ENCODE data around the gene ALDH5A1. TPM values are rescaled to one million over a fixed set of nuclear protein-coding genes. Genes with fewer than 3 reads are reported as not detected.

ALDH5A1 gene
- polyA plus RNA-seq, 3 donors = 27.5 to 32.7 (median 30.6) TPM

DNA sequence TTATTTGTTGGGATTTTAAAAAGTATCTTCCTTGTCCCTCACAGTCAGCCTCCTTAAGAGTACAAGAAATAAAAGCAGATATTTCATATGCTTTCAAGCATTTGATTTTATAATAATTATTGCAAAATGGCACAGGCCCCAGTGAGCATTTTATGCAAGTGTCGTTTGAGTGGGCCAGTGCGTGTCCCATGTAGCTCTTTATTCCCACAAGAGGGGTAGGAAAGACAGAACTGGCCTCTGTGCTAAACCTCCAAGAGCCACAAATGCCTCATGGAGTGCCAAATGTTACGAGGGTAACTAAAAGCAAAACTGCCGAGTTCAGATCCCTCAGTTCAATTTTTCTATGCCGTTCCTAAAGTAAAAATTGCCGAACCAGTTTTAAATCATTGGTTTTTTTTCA lies 18.1 kb upstream of the ALDH5A1 start:
- no peak for DNase-seq (ENCODE audit: extremely low read depth in 1 of 11, low read depth in 9 of 11, low spot score in 4 of 11)

DNA sequence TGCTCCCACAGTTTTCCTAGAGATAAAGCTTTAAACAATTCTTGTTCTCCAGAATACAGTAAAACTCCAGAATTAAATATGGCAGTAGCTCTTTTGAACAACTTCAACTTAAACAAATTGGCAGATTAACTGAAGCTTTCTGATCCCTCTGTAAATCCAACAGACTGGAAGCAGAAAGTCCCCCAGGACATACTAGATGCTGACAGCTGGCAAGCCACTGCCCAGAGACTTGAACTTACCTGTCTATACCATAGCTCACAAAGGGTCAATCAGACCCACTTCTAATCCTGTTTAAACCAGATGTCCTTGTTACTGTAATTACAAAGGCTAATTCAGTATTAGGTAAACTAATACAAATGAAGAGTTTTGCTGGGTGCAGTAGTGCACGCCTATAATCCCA lies 17.7 kb upstream of the ALDH5A1 start:
- no peak for DNase-seq (ENCODE audit: extremely low read depth in 1 of 11, low read depth in 9 of 11, low spot score in 4 of 11)

DNA sequence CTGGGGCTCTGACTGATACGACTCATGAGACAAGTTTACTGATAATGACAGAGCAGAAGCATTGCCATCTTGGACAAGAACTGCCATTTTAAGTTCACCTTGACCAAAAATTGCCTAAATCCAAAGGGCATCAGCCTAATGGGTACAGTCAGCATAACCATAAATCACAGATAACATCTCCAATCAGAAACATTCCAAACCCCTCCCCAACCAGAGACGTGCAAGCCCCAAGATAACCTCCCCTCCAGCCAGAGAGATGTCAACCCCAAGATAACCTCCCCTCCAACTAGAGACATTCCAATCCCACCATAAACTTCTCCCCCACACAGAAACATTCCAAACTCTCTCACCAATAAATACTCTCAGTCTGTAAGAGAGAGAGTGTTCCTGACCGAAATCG lies 15.9 kb upstream of the ALDH5A1 start:
- DNase-seq (ENCODE audit: extremely low read depth in 1 of 11, low read depth in 9 of 11, low spot score in 4 of 11) = no peak

DNA sequence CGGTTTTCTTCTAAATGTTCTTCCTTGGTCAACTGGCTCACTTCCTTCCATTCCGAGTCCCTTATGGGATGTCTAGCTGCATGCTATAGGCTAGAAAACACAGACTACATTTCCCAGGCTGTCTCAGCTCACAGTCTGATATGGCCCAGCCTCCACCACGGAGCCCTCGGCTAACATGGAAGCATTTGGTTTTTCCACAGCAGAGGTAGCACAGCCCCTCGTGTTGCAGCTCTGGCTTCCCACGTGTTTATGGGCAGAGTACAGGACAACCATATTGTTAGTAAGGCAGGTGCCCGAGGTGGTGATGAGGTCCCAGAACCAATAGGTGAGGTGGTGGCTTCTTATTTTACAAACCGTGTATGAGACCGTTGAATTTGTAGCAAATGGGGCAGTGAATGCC lies 14.1 kb upstream of the ALDH5A1 start:
- no peak for DNase-seq (ENCODE audit: extremely low read depth in 1 of 11, low read depth in 9 of 11, low spot score in 4 of 11)

DNA sequence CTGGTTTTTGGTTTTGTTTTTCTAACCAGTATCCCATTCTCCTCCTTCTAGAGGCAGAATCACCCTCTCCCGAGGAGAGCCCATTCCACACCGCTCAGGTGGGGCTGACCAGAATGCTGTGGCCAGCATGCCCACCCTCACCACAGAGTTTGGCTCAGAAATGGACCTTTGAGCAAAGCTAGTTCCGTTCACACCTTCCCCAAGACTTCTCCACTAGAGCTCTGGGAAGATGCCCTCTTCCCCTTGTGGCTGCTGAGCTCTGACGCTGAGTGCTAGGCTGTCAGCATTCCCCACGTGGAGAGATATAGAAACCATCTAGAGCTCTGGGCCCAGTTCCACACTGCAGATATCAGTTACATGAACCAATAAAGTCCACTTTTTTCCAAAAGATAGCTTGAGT lies 13.3 kb upstream of the ALDH5A1 start:
- DNase-seq (ENCODE audit: extremely low read depth in 1 of 11, low read depth in 9 of 11, low spot score in 4 of 11) = no peak

DNA sequence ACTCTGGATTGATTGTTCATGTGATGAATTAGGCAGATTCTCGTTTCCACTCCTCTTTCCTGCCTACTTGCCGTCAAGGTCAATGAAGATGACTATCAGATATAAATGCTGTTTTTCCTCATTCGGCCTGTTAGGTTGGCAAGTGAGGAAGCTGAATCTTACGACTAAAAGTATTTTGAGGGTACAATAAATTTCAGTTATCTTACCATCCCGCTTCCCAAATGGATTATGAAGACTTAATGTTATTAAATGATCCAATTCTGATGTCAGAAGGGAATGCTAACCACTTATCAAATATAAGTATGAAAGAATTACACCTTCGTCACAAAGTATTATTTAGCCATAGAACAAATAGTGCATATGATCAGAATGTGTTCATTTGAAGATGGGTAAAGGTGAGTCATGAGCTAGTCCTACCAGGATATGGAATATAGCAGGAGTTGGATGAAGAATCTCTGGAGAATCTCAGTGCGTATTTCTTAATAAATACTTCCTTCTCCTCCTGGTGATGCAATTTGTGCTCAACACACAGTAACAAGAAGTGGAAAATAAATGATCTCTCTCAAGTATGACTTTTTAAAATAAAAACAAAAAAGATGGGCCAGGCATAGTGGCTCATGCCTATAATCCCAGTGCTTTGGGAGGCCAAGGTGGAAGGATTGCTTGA lies 10.0 kb upstream of the ALDH5A1 start:
- no peak for DNase-seq (ENCODE audit: extremely low read depth in 1 of 11, low read depth in 9 of 11, low spot score in 4 of 11)

DNA sequence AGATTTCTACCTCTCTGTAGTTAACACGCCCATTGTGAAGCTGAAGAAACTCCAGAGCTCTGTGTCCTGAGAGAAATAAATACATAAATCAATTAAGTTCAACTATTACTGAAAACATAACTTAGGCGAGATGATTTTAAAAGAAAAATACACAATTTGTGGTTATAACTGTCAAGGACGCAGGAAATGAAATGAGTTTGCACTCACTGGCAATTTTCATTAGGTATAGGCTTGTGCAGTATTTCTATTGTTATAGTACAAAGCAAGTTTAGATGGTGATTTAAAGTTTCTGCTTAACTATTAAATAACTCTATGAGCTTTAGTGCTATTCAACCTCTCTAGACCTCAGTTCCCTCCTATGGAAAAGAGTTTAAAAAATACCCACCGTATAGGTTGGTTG lies 8.7 kb upstream of the ALDH5A1 start:
- DNase-seq (ENCODE audit: extremely low read depth in 1 of 11, low read depth in 9 of 11, low spot score in 4 of 11) = no peak

DNA sequence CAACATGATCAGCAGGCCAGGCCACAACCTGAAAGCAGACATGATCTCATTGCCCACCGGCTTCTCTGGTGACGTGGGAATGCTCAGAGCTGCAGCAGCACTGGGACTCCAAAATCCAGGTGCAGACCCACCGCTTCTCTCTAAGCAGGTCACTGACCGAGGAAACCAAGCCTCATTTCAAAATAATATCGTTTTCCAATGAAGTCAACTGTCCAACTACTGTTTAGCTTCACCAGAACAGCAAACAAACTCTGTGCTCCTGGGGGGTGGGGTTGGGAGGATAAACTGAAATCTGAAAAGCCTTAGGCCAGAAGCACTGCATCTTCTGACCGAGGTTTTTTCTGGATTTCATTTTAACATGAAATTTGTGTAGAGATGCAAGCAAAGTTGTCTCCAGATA lies 5.3 kb upstream of the ALDH5A1 start, which contains the start of gene GPLD1:
Gene GPLD1 (minus strand): TSS at position 109 of the 400 bp plus-strand sequence. CDS start 67 bp downstream, at position 42.
- no peak for DNase-seq (ENCODE audit: extremely low read depth in 1 of 11, low read depth in 9 of 11, low spot score in 4 of 11)

DNA sequence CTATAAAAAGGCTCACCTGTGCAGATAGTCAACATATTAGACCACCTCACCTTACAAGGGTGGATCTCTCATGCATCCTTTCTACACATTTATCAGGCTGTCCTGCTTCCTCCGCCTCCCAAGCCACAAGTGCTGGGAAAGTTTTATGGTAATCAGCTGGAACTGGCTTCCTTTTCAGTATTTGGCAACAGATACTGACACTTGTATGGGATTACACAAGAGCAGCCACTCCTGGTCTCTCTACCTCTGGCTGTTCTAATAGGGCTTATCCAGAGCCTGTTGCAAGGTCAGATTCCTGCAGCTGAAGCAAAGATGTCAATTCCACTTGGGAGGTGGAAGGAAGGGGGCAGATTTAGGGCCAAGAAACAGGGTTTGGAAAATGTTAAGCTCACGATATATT lies 4.9 kb upstream of the ALDH5A1 start:
- DNase-seq (ENCODE audit: extremely low read depth in 1 of 11, low read depth in 9 of 11, low spot score in 4 of 11) = no peak

DNA sequence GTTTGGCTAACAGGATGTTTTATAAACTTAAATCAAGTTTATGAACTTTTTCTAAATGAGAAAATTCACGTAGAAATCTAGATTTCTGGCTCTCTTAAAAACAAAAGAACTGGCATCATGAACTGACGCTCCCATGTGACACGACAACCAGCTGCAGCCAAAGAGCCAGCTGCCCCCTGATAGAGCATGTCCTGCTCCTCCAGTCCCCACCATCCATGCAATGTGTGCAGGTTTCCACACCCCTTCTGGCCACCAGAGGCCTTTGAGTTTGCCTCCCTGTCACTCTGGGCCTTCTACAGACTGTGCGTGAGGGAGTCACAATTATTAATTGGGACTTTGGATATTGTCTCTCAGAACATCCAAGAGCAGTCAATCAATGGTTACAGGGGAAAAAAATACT lies 3.8 kb upstream of the ALDH5A1 start:
- DNase-seq (ENCODE audit: extremely low read depth in 1 of 11, low read depth in 9 of 11, low spot score in 4 of 11) = no peak

DNA sequence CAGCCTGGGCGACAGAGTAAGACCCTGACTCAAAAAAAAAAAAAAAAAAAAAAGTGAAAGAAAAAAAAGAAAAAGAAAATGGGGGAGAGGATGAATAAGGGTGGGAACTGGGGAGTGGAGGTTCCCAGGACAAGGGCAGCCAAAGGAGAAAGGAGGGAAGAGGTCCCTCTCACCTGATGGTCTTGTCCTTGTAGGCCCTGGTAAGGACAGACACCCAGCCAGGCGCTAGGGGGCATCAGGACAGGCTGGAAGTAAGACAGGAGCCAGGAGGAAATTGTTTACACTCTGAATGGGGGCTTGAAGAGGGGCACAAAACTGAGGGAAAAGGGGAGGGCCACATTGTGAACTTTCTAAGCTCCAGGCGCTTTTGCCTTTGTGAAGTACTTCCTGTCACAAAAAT lies 2.3 kb upstream of the ALDH5A1 start:
- peak in 1 of 11 donors; percentile 7 for DNase-seq (ENCODE audit: extremely low read depth in 1 of 11, low read depth in 9 of 11, low spot score in 4 of 11)

DNA sequence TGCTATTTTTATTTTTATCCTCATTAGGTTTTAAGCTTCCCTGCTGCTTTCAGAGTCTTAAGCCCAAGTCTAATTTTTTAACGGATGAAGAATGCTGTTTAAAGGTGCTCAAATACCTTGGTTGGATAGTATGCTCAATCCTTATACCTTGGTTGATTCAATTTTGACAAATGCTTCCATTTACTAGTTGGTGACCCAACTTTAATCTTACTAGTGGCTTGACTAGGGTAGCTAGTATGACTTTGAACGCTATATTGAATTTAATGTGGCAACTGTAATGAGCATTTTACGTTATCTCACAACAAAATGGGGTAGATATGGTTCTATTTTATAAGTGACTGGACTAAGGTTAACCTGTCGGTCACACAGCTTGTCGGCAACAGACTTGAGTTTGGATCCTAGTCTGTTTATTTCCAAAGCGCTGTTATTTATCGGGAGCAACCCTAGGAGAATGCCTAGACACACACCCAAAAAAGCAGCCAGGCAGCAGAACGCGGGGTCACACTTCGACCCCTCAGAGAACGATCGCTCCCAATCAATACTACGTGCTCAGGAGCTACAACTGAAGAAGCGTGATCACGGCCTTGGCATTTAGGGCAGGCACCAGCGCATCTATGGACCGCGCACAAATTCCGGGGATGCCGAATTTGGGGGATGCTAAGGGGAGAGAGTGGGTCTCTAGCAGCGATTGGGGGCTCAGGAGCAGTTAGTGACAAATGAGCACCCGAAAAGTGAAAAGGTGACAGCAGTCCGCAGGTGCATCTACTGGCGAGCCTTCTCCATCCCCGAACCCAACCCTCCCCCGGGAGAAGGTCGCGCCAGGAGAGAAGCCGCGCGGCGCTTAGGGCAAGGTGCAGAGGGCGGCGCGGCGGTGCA lies 586 bp upstream of the ALDH5A1 start:
- DNase-seq (ENCODE audit: extremely low read depth in 1 of 11, low read depth in 9 of 11, low spot score in 4 of 11) = peak in 1 of 11 donors; percentile 4

DNA sequence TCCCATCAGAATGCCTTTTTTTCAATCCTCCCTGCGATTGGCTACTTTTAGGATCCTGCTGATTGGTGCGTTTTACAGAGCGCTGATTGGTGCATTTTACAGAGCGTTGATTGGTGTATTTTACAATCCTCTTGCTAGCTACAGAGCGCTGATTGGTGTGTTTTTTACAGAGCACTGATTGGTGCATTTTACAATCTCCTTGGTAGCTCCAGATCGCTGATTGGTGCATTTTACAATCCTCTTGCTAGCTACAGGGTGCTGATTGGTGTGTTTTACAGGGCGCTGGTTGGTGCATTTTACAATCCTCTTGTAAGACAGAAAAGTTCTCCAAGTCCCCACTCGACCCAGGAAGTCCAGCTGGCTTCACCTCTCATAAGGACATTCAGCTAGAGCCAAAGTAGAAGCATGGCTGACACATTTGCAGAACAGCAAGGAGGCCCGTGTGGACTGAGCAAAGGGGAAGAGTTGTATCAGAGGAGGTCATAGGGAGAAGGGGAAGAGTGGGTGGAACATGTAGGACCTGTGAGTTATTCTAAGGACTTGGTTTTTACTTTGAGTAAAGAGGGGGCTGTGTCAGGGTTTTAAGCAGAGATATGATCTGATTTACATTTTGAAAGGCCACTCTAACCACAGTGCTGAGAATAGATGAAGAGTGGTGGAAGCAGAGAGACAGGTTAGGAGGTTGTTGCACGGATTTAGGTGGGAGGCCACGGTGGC lies 2.6 kb downstream of the ALDH5A1 start:
- no peak for DNase-seq (ENCODE audit: extremely low read depth in 1 of 11, low read depth in 9 of 11, low spot score in 4 of 11)

DNA sequence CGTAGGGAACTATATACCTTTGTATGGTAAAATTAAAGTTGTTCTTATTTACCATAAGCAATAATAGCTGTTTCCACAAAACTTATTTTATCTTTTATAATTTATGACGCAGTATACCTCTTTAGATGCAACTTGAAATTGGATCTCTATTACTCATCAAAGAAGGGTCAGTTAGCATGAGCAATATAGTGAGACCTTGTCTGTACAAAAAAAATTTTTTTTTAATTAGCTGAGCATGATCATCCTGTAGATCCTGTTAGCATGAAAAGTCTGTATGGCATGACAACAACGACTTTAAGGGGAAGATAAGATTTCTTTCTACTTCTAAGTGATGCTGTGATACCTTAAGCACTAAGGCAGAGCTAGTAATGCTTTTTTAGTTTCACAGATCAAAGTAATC lies 5.9 kb downstream of the ALDH5A1 start:
- no peak for DNase-seq (ENCODE audit: extremely low read depth in 1 of 11, low read depth in 9 of 11, low spot score in 4 of 11)

DNA sequence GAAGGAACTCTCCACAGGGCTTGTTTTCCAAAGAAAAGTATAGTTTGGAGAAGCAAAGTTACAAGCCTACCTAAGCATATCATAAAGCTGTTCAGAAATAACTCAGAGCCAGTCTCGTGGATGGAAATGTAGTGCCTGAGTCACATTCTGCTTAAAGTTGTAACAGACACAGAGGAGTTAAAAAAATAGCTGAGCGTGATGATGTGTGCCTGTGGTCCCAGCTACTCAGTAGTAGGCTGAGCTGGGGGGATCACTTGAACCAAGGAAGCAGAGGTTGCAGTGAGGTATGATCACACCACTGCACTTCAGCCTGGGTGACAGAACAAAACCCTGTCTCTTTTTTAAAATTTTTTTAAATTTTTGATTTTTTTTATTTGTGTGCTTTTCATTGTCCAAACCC lies 6.6 kb downstream of the ALDH5A1 start:
- no peak for DNase-seq (ENCODE audit: extremely low read depth in 1 of 11, low read depth in 9 of 11, low spot score in 4 of 11)

DNA sequence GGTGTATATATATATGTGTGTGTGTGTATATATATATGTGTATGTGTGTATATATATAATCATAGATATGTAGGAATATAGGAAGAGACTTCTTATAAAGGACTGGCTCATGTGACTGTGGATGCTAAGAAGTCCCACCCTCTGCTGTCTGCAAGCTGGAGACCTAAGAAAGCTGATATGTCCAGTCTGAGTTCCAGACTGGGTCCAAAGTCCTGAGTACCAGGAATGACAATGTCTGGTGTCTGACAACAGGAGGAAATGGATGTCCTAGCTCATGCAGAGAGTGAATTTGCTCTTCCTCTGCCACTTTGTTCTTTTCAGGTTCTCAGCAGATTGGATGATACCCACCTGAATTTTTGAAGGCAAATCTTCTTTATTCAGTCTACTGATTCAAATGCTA lies 7.1 kb downstream of the ALDH5A1 start:
- DNase-seq (ENCODE audit: extremely low read depth in 1 of 11, low read depth in 9 of 11, low spot score in 4 of 11) = no peak

DNA sequence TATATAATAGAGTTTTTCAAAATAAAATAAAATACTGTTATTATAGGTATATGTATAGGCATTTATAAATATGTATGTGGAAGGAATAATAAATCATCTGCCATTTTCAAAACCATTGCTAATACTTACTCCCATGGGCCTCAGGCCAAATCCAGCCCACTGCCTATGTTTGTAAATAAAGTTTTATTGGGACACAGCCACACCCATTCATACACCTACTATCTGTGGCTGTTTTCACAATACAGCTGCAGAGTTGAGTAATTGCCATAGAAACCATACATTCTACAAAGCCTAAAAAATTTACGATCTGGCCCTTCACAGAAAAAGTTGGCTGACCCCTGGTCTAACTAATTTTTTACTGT lies 9.5 kb downstream of the ALDH5A1 start:
- no peak for DNase-seq (ENCODE audit: extremely low read depth in 1 of 11, low read depth in 9 of 11, low spot score in 4 of 11)

DNA sequence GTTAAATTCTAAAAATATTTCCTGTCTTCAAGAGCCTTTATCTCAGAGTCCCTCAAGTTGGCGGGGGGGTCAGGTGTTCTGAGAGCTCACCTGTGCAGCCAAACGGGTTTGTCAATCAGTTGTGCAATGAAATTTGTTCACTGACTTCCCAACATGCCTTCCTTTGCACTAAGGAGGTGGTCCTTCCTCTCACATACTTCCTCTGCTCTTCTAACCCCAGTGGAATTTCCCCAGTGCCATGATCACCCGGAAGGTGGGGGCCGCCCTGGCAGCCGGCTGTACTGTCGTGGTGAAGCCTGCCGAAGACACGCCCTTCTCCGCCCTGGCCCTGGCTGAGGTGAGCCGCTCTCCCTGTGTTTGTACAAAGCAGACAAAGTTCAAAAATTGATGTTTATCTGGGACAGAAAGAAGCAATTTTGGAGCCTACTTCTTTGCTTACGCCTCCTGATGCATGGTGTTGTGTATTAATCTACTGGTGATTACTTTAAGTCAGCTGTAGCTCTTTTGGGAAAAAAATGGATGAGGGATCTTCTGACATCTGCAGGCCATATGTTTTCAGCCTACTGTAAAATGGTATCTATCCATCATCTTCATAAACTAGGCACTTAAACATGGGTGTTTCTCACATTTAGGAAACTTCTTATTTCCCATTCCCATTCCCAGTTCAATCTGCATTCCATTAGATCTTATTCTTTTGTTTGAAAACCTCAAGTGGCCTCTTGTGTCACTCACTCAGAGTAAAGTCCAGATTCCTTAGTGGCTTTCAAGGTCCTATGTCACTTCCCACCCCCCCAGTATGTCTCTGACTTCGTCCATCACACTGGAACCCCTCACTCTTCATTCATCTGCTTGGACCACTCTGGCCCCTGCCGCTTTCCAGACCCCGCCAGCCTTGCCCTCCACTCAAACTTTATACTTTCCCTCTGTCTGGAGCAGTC lies 10.1 kb downstream of the ALDH5A1 start:
- DNase-seq (ENCODE audit: extremely low read depth in 1 of 11, low read depth in 9 of 11, low spot score in 4 of 11) = no peak
